HG03103 (cell line): Measurements from ENCODE around the gene TSPAN10.

Source experiments
- ATAC-seq: cut with Tn5 transposase; IDR thresholded peaks from one replicate; pipeline ENCODE4 v1.9.1; 2021; ENCODE audit warnings: low read depth; ENCODE audit not compliant: unreplicated experiment

Gene TSPAN10

GRCh38 chr17:81631482-81631881, 5.5 kb upstream of the TSPAN10 start:
- ATAC-seq, result no peak

GRCh38 chr17:81635431-81635830, 1.6 kb upstream of the TSPAN10 start:
- no peak for ATAC-seq

DNA sequence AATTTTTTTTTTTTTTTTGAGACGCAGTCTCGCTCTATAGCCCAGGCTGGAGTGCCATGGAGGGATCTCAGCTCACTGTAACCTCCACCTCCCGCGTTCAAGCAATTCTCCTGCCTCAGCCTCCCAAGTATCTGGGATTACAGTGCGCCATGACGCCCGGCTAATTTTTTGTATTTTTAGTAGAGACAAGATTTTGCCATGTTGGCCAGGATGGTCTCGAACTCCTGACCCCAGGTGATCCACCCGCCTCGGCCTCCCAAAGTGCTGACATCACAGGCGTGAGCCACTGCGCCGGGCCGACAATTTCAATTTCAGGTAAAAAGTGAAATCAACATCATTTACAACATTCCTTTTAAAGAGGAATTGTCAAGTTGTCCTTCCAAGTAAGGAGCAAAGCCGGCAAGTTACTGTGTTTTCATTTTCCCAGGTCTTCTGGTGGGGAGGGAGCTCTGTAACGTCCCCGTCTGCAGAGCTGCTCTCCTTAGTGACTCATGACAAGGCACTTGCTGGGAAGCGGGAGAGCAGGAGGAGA, 957 bp upstream of the TSPAN10 start:
- no peak for ATAC-seq

- ATAC-seq, result no peak
Observed at GRCh38 chr17:81638683-81639082, 1.7 kb downstream of the TSPAN10 start.

DNA sequence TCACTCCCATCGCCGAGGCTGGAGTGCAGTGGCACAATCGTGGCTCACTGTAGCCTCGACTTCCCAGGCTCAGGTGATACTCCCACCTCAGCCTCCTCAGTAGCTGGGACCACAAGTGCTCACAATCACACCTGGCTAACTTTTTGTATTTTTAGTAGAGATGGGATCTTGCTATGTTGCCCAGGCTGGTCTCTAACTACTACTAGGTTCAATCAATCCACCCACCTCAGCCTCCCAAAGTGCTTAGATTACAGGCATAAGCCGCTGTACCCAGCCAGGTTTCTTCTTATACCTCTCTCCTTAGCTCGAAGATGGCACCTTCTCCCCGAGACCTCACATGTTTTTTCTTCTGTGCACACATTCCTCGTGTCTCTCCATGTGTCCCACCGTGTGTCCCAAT, 3.0 kb downstream of the TSPAN10 start:
- no peak for ATAC-seq

- ATAC-seq, result no peak
Observed at GRCh38 chr17:81641825-81642489, 5.0 kb downstream of the TSPAN10 start.

DNA sequence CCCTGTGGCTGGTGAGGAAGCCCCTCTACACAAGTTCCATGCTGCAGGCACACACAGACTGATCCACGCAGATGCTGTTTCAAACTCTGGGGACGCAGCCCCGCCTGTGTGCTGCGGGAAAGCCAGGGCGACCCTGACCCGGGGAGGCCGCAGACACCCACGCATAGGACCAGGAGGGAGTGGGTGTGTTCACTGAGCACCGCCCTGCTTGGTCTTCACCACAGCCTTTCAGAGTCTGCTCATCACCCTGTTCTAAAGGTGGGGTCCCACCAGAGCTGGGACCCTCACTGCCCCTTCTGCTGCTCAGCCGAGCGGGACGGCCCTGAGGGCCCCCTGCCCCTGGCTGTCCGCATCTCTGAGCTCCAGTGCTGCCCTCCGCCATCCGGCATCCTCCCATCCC, 7.5 kb downstream of the TSPAN10 start:
- ATAC-seq, result no peak

DNA sequence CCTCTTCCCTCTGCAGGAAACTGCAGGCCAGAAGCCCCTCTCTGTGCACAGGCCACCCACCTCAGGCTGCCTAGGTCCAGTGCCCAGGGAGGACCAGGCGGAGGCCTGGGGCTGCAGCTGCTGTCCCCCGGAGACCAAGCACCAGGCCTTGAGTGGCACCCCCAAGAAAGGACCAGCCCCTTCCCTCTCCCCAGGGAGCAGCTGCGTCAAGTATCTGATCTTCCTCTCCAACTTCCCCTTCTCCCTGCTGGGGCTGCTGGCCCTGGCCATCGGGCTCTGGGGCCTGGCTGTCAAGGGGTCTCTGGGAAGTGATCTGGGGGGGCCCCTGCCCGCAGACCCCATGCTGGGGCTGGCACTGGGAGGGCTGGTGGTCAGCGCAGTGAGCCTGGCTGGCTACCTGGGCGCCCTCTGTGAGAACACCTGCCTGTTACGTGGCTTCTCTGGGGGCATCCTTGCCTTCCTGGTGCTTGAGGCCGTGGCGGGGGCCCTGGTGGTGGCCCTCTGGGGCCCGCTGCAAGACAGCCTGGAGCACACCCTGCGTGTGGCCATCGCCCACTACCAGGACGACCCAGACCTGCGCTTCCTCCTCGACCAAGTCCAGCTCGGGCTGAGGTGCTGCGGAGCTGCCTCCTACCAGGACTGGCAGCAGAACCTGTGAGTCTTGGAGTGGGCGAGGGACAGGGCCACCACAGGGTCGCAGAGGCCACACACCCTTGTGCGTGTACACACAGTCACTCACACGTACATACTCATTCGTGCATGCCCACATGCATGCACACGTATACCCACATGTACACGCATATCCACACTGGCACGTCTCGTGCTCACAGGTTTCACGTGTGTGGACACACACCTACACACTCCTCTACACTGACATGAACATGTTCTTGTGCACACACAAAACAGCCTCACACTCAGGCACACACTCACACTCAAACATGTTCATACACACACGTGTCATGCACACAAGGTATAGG, 8.3 kb downstream of the TSPAN10 start:
- ATAC-seq, result no peak

DNA sequence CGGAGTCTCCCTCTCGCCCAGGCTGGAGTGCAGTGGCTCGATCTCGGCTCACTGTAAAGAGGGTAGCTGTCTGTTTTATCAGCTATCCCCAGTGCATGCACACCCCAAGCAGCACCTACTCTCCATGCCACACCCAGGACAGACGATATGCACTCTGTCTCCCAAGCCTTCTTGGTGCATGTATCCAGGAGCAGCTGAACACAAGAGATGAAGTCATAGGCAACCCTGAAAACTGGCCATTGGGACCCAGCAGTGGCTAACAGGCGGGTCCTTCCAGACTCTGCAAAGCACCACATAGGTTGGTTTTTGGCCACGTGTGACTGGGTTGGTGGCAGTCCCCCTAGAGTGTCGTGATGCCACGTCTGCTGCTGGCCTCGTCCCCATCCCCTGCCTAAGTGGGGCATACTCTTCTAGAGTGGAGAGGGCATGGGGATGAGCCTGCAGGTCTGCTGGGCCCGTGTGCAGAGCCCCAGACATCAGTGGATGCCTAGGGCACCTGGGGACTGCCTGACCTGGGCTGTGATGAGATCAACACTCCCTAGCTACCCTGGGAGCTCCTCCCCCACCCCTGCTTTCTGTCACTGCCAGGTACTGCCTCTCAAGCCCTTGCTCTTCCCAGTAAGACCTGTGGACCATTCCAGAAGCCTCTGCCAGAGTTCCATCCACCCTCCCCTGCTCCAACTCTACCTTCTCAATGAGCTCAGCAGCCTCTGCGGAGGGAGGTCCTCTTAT, 10.0 kb downstream of the TSPAN10 start:
- no peak for ATAC-seq

- no peak for ATAC-seq
Observed at GRCh38 chr17:81647640-81648012, 10.6 kb downstream of the TSPAN10 start.

GRCh38 chr17:81648013-81648706, 11.2 kb downstream of the TSPAN10 start:
- ATAC-seq, result no peak

GRCh38 chr17:81648707-81649085, 11.7 kb downstream of the TSPAN10 start:
- ATAC-seq, result no peak

DNA sequence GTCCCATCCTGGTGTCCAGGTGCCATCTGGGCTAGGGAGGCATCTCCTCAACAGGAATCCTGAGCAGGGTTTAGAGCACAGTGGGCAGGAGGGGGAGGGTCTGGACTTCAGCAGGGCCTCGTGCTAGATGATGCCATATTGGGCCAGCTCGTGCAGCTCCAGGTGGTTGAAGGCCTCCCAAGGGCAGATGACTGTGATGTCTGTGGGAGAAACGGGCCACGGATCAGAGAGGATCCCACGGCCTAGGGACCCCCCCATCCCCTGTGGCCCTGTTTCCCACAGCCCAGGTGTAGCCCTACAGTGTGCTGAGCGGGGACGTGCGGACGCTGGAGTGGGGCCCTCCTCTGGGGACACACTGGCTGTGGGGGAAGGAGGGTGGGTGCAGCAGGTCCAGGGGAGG, 14.0 kb downstream of the TSPAN10 start:
- no peak for ATAC-seq

GRCh38 chr17:81651692-81652091, 14.7 kb downstream of the TSPAN10 start:
- ATAC-seq, result no peak

GRCh38 chr17:81652906-81653771, 16.1 kb downstream of the TSPAN10 start:
- ATAC-seq, result no peak

DNA sequence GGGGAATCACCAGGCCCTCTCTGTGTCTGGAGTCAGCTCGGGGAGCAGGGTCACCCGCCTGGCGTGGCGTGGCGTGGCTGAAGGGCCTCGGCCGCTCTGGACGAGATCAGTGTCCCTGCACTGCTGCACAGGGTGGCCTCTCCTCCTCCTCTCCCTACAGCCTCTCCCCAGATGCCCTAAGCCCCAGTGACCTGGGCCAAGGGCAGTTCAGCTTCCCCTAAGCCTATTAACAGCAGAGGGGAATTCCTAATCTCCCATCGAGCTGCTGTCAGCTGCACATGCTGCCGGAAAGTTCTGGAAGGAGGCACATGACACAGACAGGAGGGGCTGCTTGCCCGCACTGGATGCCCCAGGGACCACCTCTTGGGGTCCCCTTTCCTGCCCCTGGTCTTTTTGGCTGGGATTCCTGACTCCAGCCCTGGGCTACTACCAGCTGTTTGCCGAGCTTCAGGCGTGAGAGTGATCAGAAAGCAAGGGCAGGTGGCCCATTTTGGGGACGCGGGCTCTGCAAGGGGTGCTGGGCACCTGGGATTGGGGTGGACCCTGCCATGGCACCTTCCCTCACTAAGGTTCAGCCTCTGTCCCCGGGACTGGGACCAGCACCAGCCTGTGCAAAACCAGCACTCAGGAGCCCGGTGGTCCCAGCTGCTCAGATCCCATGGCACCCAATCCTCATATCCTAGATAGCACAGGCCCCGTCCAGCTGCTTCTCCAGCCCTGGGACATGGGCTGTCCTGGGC, 18.6 kb downstream of the TSPAN10 start:
- no peak for ATAC-seq

- no peak for ATAC-seq
Observed at GRCh38 chr17:81656118-81656743, 19.2 kb downstream of the TSPAN10 start, which contains the start of gene PDE6G. TSS of gene PDE6G (minus strand) at chr17:81656542. CDS start at chr17:81653305, 3,237 bp downstream.

GRCh38 chr17:81656835-81657234, 19.8 kb downstream of the TSPAN10 start:
- ATAC-seq, result no peak
